Naive thymus-derived CD4-positive, alpha-beta T cell (primary cell): ENCODE measurements around the gene TENM4. TPM values are rescaled to one million over a fixed set of nuclear protein-coding genes. Genes with fewer than 3 reads are reported as not detected.

ENCODE experiments used
- ATAC-seq: fragments of 150-1000 bp; cut with Tn5 transposase; 2 replicates; pipeline ENCODE4 v1.10.0; 2021; ENCODE audit warnings: mild to moderate bottlenecking, moderate library complexity
- CTCF ChIA-PET: fragments of 350-600 bp; sonication (Branson Sonifier 250); formaldehyde crosslinking; loops from one replicate; lab custom pipeline; 2021; ENCODE audit warnings: antibody characterized with exemption; lab: Charles Lee
- POLR2A ChIA-PET: fragments of 350-600 bp; sonication (Branson Sonifier 250); formaldehyde crosslinking; loops from one replicate; lab custom pipeline; 2021; ENCODE audit warnings: antibody characterized with exemption, inconsistent platforms; lab: Charles Lee
- DNase-seq, 9 donors: peaks; one replicate each; pipeline versions ENCODE4 v3.0.0 to v3.0.0-alpha.2; 2020 to 2022; ENCODE audit warnings: mixed read lengths in 1 of 9
- H3K27ac ChIP-seq: one replicate; pipeline ENCODE4 v1.7.0; 2013; ENCODE audit warnings: mild to moderate bottlenecking, low read depth, low read length, moderate library complexity
- H3K27me3 ChIP-seq, 2 donors: one replicate each; pipeline ENCODE4 v1.7.0; 2013; ENCODE audit warnings: low read length in 2 of 2, mild to moderate bottlenecking in 2 of 2, moderate library complexity in 2 of 2; ENCODE audit not compliant: control insufficient read depth in 2 of 2, insufficient read depth in 2 of 2
- H3K36me3 ChIP-seq, 3 experiments: 1 replicate in 2 of 3; 2 replicates in 1 of 3; pipeline ENCODE4 v1.7.0; 2013; ENCODE audit warnings: low read length in 3 of 3, mild to moderate bottlenecking in 3 of 3, moderate library complexity in 1 of 3; ENCODE audit not compliant: insufficient read depth in 3 of 3, control insufficient read depth in 2 of 3
- H3K4me1 ChIP-seq, 2 donors: one replicate each; pipeline ENCODE4 v1.7.0; 2013; ENCODE audit warnings: low read length in 2 of 2, mild to moderate bottlenecking in 2 of 2, moderate library complexity in 1 of 2; ENCODE audit not compliant: control insufficient read depth in 2 of 2, insufficient read depth in 2 of 2
- H3K4me3 ChIP-seq: 2 replicates; pipeline ENCODE4 v1.7.0; 2013; ENCODE audit warnings: mild to moderate bottlenecking, low read length
- H3K9me3 ChIP-seq, 3 experiments: 1 replicate in 2 of 3; 2 replicates in 1 of 3; pipeline ENCODE4 v1.7.0; 2013; ENCODE audit warnings: low read length in 3 of 3; ENCODE audit not compliant: control insufficient read depth in 2 of 3
- H3K27ac Mint-ChIP-seq, 9 donors: one replicate each; pipeline ENCODE4 v1.8.0; 2020 to 2022; ENCODE audit warnings: mixed read lengths in 9 of 9, mild to moderate bottlenecking in 8 of 9, moderate library complexity in 5 of 9, inconsistent platforms in 2 of 9
- H3K27me3 Mint-ChIP-seq, 5 donors: one replicate each; pipeline ENCODE4 v1.8.0; 2021 to 2022; ENCODE audit warnings: mixed read lengths in 5 of 5, mild to moderate bottlenecking in 1 of 5
- H3K36me3 Mint-ChIP-seq, 5 donors: one replicate each; pipeline ENCODE4 v1.8.0; 2020 to 2022; ENCODE audit warnings: mixed read lengths in 5 of 5, mild to moderate bottlenecking in 3 of 5, inconsistent platforms in 1 of 5
- H3K4me1 Mint-ChIP-seq, 7 donors: one replicate each; pipeline ENCODE4 v1.8.0; 2020 to 2022; ENCODE audit warnings: mixed read lengths in 7 of 7, mild to moderate bottlenecking in 3 of 7, inconsistent platforms in 1 of 7
- H3K4me3 Mint-ChIP-seq, 10 donors: one replicate each; pipeline ENCODE4 v1.8.0; 2020 to 2022; ENCODE audit warnings: mild to moderate bottlenecking in 10 of 10, mixed read lengths in 10 of 10, moderate library complexity in 6 of 10, inconsistent platforms in 2 of 10
- H3K9me3 Mint-ChIP-seq, 11 donors: one replicate each; pipeline ENCODE4 v1.8.0; 2020 to 2022; ENCODE audit warnings: mixed read lengths in 11 of 11, mild to moderate bottlenecking in 4 of 11, inconsistent platforms in 1 of 11, moderate library complexity in 1 of 11
- intact Hi-C, 2 donors: fragments of 100-400 bp; cut with micrococcal nuclease; formaldehyde crosslinking; loops; one replicate each; pipeline ENCODE4 v1.15.1; 2023
- polyA plus RNA-seq, 2 donors: library from polyadenylated mRNA; unstranded; fragments of 300-500 nt; fragmentation: Illumina TruSeq; gene quantifications; one replicate each; pipeline ENCODE4 v1.2.3, GENCODE V29; 2021
- total RNA-seq, 6 experiments: library from RNA in 5 of 6; stranded (reverse) in 5 of 6; gene quantifications; 1 replicate in 5 of 6; 2 replicates in 1 of 6; pipeline ENCODE4 v1.2.3 and lab custom pipeline; 2021 to 2026

TENM4 gene
- total and polyA plus RNA-seq, 7 experiments from 2014 or later, result 0.32 to 0.47 TPM; not detected in 5

DNA sequence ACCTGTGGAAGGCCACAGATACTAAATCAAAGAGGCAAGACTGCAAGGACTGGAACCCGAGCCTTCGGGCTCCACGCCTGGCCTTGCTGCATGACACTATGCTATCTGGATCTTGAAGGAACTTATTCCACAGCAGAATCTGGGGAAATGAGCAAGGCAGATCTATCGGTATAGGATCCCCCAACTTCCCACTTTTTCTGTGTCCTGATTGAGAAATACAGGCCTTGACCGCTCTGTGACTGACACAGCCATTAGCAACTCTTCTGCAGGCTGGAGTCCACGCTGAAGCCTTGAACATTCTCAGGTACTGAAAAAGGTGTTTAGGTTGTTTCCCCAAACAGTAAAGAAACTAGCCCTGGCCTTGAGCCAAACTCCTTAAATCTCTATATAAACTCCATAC lies 625.0 kb downstream of the TENM4 start:
- H3K36me3 Mint-ChIP-seq, result no peaks in the 10 kb centered on the region
- H3K27me3 ChIP-seq, result no peaks in the 10 kb centered on the region
- ChIA-PET CTCF (no interaction called here), POLR2A (no interaction called here)
- no peaks in the 10 kb centered on the region for H3K9me3 Mint-ChIP-seq
- DNase-seq (no peak), ATAC-seq (no peak)
- no peak overlapping the region for H3K4me3 Mint-ChIP-seq
- H3K4me1 ChIP-seq, result no peaks in the 10 kb centered on the region
- no peak overlapping the region for H3K4me3 ChIP-seq
- peaks cover 0 to 18% (median 4%) of the 10 kb centered on the region in 5 donors for H3K27me3 Mint-ChIP-seq
- no peaks in the 10 kb centered on the region for H3K36me3 ChIP-seq
- intact Hi-C loops, result no loop called here
- peaks cover 0 to 2% (median 0%) of the 10 kb centered on the region in 7 donors for H3K4me1 Mint-ChIP-seq
- no peak overlapping the region for H3K27ac ChIP-seq
- no peak overlapping the region for H3K27ac Mint-ChIP-seq
- no peaks in the 10 kb centered on the region for H3K9me3 ChIP-seq

- ChIA-PET CTCF (no interaction called here), POLR2A (no interaction called here)
- Histone ChIP-seq H3K27me3 (no peaks in the 10 kb centered on the region), H3K4me1 (no peaks in the 10 kb centered on the region), H3K27ac (no peak overlapping the region), H3K9me3 (no peaks in the 10 kb centered on the region), H3K4me3 (no peak overlapping the region), H3K36me3 (no peaks in the 10 kb centered on the region)
- ATAC-seq (peak; percentile 45), DNase-seq (no peak)
- Mint-ChIP-seq H3K27me3 (peaks cover 0 to 21% (median 4%) of the 10 kb centered on the region in 5 donors), H3K4me1 (peaks cover 0 to 2% (median 0%) of the 10 kb centered on the region in 7 donors), H3K9me3 (no peaks in the 10 kb centered on the region), H3K27ac (no peak overlapping the region), H3K4me3 (no peak overlapping the region), H3K36me3 (no peaks in the 10 kb centered on the region)
- intact Hi-C loops, result no loop called here
Measured at GRCh38 chr11:78812513-78813293, 628.1 kb downstream of the TENM4 start.

DNA sequence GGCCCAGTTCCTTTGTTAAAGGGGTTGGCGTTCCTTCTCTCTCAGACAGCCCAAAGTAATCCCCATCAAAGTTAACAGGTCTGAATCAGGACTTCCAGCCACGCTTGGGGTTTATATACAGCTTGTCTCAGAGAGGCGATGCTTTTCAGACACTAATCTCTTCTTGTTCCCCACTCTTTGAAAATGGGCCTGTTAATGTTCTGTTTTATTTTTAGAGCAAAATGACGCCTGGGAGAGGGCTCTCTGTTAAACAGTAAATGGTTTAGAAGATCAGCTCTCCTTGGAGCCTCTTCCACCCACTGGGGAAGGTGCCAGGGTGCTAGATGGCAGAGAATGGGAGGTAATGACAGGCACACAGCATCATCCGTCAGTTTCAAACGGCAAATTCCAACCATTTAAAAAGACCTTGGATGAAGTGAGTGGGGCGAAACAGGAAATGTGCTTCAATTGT lies 630.2 kb downstream of the TENM4 start:
- no peak overlapping the region for H3K27ac ChIP-seq
- Mint-ChIP-seq H3K9me3 (no peaks in the 10 kb centered on the region), H3K4me3 (no peak overlapping the region), H3K27me3 (peaks cover 2 to 29% (median 12%) of the 10 kb centered on the region in 5 donors), H3K36me3 (no peaks in the 10 kb centered on the region), H3K4me1 (no peaks in the 10 kb centered on the region), H3K27ac (no peak overlapping the region)
- H3K4me1 ChIP-seq, result no peaks in the 10 kb centered on the region
- CTCF ChIA-PET, result no interaction called here
- H3K9me3 ChIP-seq, result no peaks in the 10 kb centered on the region
- no peaks in the 10 kb centered on the region for H3K36me3 ChIP-seq
- H3K4me3 ChIP-seq, result no peak overlapping the region
- POLR2A ChIA-PET, result no interaction called here
- no peak for ATAC-seq
- intact Hi-C loops, result no loop called here
- DNase-seq, result no peak
- H3K27me3 ChIP-seq, result no peaks in the 10 kb centered on the region

DNA sequence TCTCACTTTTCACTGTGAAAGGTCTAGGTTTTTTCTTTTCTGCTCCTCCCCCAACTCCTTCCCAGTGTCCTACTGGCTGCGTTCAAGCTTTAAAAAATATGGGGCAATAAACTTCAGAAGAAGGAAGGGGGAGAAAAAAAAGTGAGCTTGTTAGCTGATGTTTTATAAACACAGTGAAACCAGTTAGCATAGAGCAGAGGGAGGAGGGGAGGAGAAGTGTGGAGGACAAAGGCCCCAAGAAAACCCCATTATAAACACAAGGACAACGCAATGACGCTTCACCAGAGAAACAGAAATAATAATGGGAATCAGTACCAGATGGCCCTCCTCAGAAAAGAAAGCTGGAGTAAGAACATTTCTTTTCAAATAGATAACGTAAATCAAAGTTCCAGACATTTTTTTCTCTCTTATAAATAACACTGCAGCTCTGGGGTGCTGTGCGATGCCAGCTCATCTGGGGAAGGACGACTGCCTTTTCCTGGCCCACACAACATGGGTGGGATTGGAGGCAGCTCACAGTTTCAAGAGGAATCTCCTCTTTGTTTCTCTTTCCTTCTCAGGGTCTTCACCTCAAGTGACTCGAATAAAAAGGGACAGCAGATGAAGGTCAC lies 630.8 kb downstream of the TENM4 start:
- no peak overlapping the region for H3K27ac Mint-ChIP-seq

DNA sequence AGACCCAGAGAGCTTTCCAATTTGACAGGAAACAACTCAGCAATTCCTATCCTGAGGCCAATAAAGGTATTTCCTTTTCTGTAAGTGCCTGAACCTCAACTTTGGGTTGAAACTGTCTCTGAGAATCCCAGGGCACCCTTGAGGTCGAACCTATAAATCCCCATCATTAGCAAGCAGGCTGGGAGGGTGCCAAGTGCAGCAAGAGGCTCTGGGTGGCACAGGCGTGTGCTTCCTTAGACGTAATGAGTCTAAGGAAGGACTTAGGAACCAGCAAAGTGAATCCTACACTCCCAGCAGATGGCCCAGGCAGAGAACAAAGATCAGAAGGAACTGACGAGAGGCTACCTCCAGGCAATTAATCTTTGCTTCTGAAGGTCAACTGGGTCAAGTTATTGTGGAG lies 631.9 kb downstream of the TENM4 start:
- no peak overlapping the region for H3K4me3 ChIP-seq
- Mint-ChIP-seq H3K36me3 (no peaks in the 10 kb centered on the region), H3K27ac (no peak overlapping the region), H3K4me3 (no peak overlapping the region), H3K27me3 (peaks cover 0 to 22% (median 12%) of the 10 kb centered on the region in 5 donors), H3K9me3 (no peaks in the 10 kb centered on the region), H3K4me1 (no peaks in the 10 kb centered on the region)
- no peaks in the 10 kb centered on the region for H3K27me3 ChIP-seq
- no peak overlapping the region for H3K27ac ChIP-seq
- POLR2A ChIA-PET, result no interaction called here
- no peaks in the 10 kb centered on the region for H3K36me3 ChIP-seq
- DNase-seq (no peak), ATAC-seq (no peak)
- no peaks in the 10 kb centered on the region for H3K4me1 ChIP-seq
- intact Hi-C loops, result no loop called here
- CTCF ChIA-PET, result no interaction called here
- H3K9me3 ChIP-seq, result no peaks in the 10 kb centered on the region

More for the DNA sequence above, 630.8 kb downstream of the TENM4 start:
- Histone ChIP-seq H3K27ac (no peak overlapping the region), H3K36me3 (no peaks in the 10 kb centered on the region), H3K27me3 (no peaks in the 10 kb centered on the region), H3K4me1 (no peaks in the 10 kb centered on the region), H3K4me3 (no peak overlapping the region), H3K9me3 (no peaks in the 10 kb centered on the region)
- ChIA-PET CTCF (no interaction called here), POLR2A (no interaction called here)
- no peak for DNase-seq
- no peaks in the 10 kb centered on the region for H3K9me3 Mint-ChIP-seq
- H3K4me3 Mint-ChIP-seq, result no peak overlapping the region
- ATAC-seq, result no peak
- H3K27me3 Mint-ChIP-seq, result peaks cover 0 to 23% (median 12%) of the 10 kb centered on the region in 5 donors
- no peaks in the 10 kb centered on the region for H3K36me3 Mint-ChIP-seq
- intact Hi-C loops, result no loop called here
- H3K4me1 Mint-ChIP-seq, result no peaks in the 10 kb centered on the region

- intact Hi-C loops, result no loop called here
- H3K4me1 ChIP-seq, result no peaks in the 10 kb centered on the region
- H3K36me3 ChIP-seq, result no peaks in the 10 kb centered on the region
- Mint-ChIP-seq H3K27me3 (peaks cover 0 to 16% (median 8%) of the 10 kb centered on the region in 5 donors), H3K27ac (no peak overlapping the region), H3K4me3 (no peak overlapping the region), H3K9me3 (no peaks in the 10 kb centered on the region), H3K36me3 (no peaks in the 10 kb centered on the region), H3K4me1 (no peaks in the 10 kb centered on the region)
- ChIA-PET POLR2A (no interaction called here), CTCF (no interaction called here)
- no peak overlapping the region for H3K4me3 ChIP-seq
- H3K27ac ChIP-seq, result no peak overlapping the region
- ATAC-seq (no peak), DNase-seq (no peak)
- no peaks in the 10 kb centered on the region for H3K9me3 ChIP-seq
- no peaks in the 10 kb centered on the region for H3K27me3 ChIP-seq
Measured at GRCh38 chr11:78807351-78807750, 633.5 kb downstream of the TENM4 start.
